ENCODE results near the gene CT47A1. TPM values are rescaled to one million over a fixed set of nuclear protein-coding genes. Genes with fewer than 3 reads are reported as not detected.

Gene CT47A1
- total and polyA plus RNA-seq, 10 of the 15 experiments (the other 5 are each of a cell fraction or from before 2014, with no cell fraction given), result not detected

DNA sequence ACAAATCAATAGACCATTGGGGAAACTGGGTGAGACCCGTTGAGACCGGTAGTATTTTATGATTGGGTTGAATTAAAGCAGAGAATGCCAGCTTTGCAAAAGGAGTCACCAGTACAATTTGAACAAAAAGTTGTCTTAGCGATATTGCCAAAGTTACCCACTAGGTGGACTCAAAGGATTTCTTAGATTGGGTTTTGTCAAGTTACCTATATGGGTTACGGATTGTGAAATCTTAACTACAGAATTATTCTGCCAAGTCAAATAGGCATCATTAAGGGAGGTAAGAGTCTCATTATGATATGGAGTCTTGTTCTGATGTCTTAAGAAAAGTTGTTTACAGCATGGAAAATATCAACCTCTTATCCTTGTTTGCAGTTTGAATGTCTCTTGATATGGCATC is 15.0 kb upstream of the CT47A1 start:
- intact Hi-C loops (cut with micrococcal nuclease; ENCODE audit: unreplicated experiment), result no loop called here
- FAIRE-seq, result peak; percentile 65
- TF ChIP-seq, protein P1, sequence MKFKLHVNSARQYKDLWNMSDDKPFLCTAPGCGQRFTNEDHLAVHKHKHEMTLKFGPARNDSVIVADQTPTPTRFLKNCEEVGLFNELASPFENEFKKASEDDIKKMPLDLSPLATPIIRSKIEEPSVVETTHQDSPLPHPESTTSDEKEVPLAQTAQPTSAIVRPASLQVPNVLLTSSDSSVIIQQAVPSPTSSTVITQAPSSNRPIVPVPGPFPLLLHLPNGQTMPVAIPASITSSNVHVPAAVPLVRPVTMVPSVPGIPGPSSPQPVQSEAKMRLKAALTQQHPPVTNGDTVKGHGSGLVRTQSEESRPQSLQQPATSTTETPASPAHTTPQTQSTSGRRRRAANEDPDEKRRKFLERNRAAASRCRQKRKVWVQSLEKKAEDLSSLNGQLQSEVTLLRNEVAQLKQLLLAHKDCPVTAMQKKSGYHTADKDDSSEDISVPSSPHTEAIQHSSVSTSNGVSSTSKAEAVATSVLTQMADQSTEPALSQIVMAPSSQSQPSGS (IDR thresholded peaks at IDR 0.05; ENCODE audit: low read length), result no peak
- TF ChIP-seq TAF1 (IDR thresholded peaks at IDR 0.05; ENCODE audit: borderline replicate concordance, low read depth, low read length), result no peak
- TF ChIP-seq IRF4 (IDR thresholded peaks at IDR 0.05; ENCODE audit: low read depth, low read length), result no peak
- no peak for TF ChIP-seq ZSCAN29 (IDR thresholded peaks at IDR 0.05)
- peak; percentile 21; the same call in 1 of the 2 replicates for TF ChIP-seq SMC3 (IDR thresholded peaks at IDR 0.05; ENCODE audit: borderline replicate concordance, low read length)
- TF ChIP-seq, protein P2, sequence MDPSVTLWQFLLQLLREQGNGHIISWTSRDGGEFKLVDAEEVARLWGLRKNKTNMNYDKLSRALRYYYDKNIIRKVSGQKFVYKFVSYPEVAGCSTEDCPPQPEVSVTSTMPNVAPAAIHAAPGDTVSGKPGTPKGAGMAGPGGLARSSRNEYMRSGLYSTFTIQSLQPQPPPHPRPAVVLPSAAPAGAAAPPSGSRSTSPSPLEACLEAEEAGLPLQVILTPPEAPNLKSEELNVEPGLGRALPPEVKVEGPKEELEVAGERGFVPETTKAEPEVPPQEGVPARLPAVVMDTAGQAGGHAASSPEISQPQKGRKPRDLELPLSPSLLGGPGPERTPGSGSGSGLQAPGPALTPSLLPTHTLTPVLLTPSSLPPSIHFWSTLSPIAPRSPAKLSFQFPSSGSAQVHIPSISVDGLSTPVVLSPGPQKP (IDR thresholded peaks at IDR 0.05; ENCODE audit: low read depth, low read length), result no peak
- TF ChIP-seq, protein P3, sequence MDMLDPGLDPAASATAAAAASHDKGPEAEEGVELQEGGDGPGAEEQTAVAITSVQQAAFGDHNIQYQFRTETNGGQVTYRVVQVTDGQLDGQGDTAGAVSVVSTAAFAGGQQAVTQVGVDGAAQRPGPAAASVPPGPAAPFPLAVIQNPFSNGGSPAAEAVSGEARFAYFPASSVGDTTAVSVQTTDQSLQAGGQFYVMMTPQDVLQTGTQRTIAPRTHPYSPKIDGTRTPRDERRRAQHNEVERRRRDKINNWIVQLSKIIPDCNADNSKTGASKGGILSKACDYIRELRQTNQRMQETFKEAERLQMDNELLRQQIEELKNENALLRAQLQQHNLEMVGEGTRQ (IDR thresholded peaks at IDR 0.05; ENCODE audit: borderline replicate concordance, low read depth, low read length), result no peak
- TF ChIP-seq, protein P4, sequence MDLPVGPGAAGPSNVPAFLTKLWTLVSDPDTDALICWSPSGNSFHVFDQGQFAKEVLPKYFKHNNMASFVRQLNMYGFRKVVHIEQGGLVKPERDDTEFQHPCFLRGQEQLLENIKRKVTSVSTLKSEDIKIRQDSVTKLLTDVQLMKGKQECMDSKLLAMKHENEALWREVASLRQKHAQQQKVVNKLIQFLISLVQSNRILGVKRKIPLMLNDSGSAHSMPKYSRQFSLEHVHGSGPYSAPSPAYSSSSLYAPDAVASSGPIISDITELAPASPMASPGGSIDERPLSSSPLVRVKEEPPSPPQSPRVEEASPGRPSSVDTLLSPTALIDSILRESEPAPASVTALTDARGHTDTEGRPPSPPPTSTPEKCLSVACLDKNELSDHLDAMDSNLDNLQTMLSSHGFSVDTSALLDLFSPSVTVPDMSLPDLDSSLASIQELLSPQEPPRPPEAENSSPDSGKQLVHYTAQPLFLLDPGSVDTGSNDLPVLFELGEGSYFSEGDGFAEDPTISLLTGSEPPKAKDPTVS (IDR thresholded peaks at IDR 0.05; ENCODE audit: low read depth, low read length), result no peak
- TF ChIP-seq RFX5 (IDR thresholded peaks at IDR 0.05; ENCODE audit: low read depth, low read length), result no peak
- TF ChIP-seq SMARCA5 (IDR thresholded peaks at IDR 0.05), result no peak
- no peak for TF ChIP-seq RB1 (IDR thresholded peaks at IDR 0.05; ENCODE audit: borderline replicate concordance)
- TF ChIP-seq EZH2 (IDR thresholded peaks at IDR 0.05; ENCODE audit: borderline replicate concordance, control insufficient read depth, low read depth, low read length), result no peak
- no peak for TF ChIP-seq CHD2 (IDR thresholded peaks at IDR 0.05; ENCODE audit: borderline replicate concordance, low read depth, low read length)
- TF ChIP-seq EED (IDR thresholded peaks at IDR 0.05; ENCODE audit: low read depth), result no peak
- no peak for TF ChIP-seq POLR2A (IDR thresholded peaks at IDR 0.05; ENCODE audit: low read depth, low read length)
- TF ChIP-seq NR2C2 (IDR thresholded peaks at IDR 0.05; ENCODE audit: borderline replicate concordance, control insufficient read depth, insufficient read length, low read depth), result no peak
- TF ChIP-seq NR2F1 (conservative IDR thresholded peaks at IDR 0.05), result no peak
- peak; percentile 64 for TF ChIP-seq RAD21 (IDR thresholded peaks at IDR 0.05; ENCODE audit: insufficient read depth, low read depth, low read length)
- TF ChIP-seq SMAD5 (IDR thresholded peaks at IDR 0.05; ENCODE audit: low read depth), result no peak
- TF ChIP-seq, protein P5, sequence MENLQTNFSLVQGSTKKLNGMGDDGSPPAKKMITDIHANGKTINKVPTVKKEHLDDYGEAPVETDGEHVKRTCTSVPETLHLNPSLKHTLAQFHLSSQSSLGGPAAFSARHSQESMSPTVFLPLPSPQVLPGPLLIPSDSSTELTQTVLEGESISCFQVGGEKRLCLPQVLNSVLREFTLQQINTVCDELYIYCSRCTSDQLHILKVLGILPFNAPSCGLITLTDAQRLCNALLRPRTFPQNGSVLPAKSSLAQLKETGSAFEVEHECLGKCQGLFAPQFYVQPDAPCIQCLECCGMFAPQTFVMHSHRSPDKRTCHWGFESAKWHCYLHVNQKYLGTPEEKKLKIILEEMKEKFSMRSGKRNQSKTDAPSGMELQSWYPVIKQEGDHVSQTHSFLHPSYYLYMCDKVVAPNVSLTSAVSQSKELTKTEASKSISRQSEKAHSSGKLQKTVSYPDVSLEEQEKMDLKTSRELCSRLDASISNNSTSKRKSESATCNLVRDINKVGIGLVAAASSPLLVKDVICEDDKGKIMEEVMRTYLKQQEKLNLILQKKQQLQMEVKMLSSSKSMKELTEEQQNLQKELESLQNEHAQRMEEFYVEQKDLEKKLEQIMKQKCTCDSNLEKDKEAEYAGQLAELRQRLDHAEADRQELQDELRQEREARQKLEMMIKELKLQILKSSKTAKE (IDR thresholded peaks at IDR 0.05; ENCODE audit: low read depth, poor library complexity, severe bottlenecking), result no peak

More for the DNA sequence above, 15.0 kb upstream of the CT47A1 start:
- no peak overlapping the region for H3K9ac ChIP-seq (ENCODE audit: control insufficient read depth, insufficient read depth, low read length)
- H3K36me3 ChIP-seq (ENCODE audit: control insufficient read depth in 2 of 2, insufficient read depth in 2 of 2, low read length in 1 of 2), result no peaks in the 10 kb centered on the region
- H2AFZ ChIP-seq (ENCODE audit: control insufficient read depth, low read depth, low read length), result no peak overlapping the region
- DNase-seq (ENCODE audit: low read depth, low spot score), result peak; percentile 5
- WGBS (ENCODE audit: insufficient coverage, insufficient replicate concordance, low lambda C conversion rate, missing lambda C conversion rate), result 31% methylated on average over 4 of the region's 4 CpGs
- H4K20me1 ChIP-seq (ENCODE audit: control insufficient read depth, insufficient read depth), result no peaks in the 10 kb centered on the region
- BruUV-seq (replicated peaks), result no TSS peak
- H3K4me1 ChIP-seq (ENCODE audit: control insufficient read depth, insufficient read depth, low read length), result no peaks in the 10 kb centered on the region
- peak; percentile 60 for ATAC-seq
- in situ Hi-C loops (cut with MboI), result no loop called here
- no peak overlapping the region for H3K4me2 ChIP-seq (ENCODE audit: control insufficient read depth, insufficient read depth)
- CTCF ChIA-PET, result interaction anchor here (0.6 to 2.3 kb wide), 11 partner anchors 177 to 584 kb away, joined by 3 to 12 read pairs (median 4); no protein-coding TSS in a partner anchor
- no peaks in the 10 kb centered on the region for H3K79me2 ChIP-seq (ENCODE audit: control insufficient read depth, insufficient read depth, low read length)
- H3K27me3 ChIP-seq (replicated peaks in 1 of 2; ENCODE audit: control insufficient read depth in 2 of 2, insufficient read depth in 2 of 2, low read length in 1 of 2), result no peaks in the 10 kb centered on the region
- no peak overlapping the region for H3K27ac ChIP-seq (ENCODE audit: control insufficient read depth, insufficient read depth)
- POLR2A ChIA-PET, result no interaction called here
- SMC1A ChIA-PET (ENCODE audit: uncharacterized antibody, unreplicated experiment), result interaction anchor here (0.7 to 4.4 kb wide), 8 partner anchors 160 to 576 kb away, joined by 3 to 17 read pairs (median 4); no protein-coding TSS in a partner anchor
- RAD21 ChIA-PET (ENCODE audit: unreplicated experiment), result interaction anchor here (0.8 to 1.0 kb wide), 2 partner anchors 210 to 577 kb away, joined by 3 read pairs; no protein-coding TSS in a partner anchor
- H3K9me3 ChIP-seq (replicated peaks; ENCODE audit: control insufficient read depth, insufficient read depth, low read length), result no peaks in the 10 kb centered on the region
- H3K4me3 ChIP-seq, result no peak overlapping the region

Measured in GM12878 (cell line).